Islet precursor cell (in vitro differentiated cells): ENCODE measurements around the gene SPOCK2.
A peak's percentile ranks its signal among the peaks of the same experiment; 100 is the strongest.
"Not testable (repeated sequence)": the region's sequence is repeated elsewhere in the genome, so short reads cannot be mapped to it uniquely, and the experiment has no call there.

Source experiments
- DNase-seq: peaks from one replicate; pipeline ENCODE4 v3.0.0-alpha.2; 2018

The SPOCK2 gene

GRCh38 chr10:72108004-72108370, 19.6 kb upstream of the SPOCK2 start:
- DNase-seq, result not testable (repeated sequence)

GRCh38 chr10:72107325-72108003, 19.1 kb upstream of the SPOCK2 start:
- DNase-seq, result no peak

- DNase-seq, result no peak
Measured at GRCh38 chr10:72106896-72107295, 18.5 kb upstream of the SPOCK2 start.

GRCh38 chr10:72106154-72106849, 18.0 kb upstream of the SPOCK2 start:
- DNase-seq, result no peak

- DNase-seq, result no peak
Measured at GRCh38 chr10:72105710-72106109, 17.4 kb upstream of the SPOCK2 start.

- no peak for DNase-seq
Measured at GRCh38 chr10:72105098-72105475, 16.7 kb upstream of the SPOCK2 start.

- no peak for DNase-seq
Measured at GRCh38 chr10:72104472-72105097, 16.2 kb upstream of the SPOCK2 start.

- DNase-seq, result no peak
Measured at GRCh38 chr10:72099600-72099921, 11.2 kb upstream of the SPOCK2 start.

GRCh38 chr10:72098836-72099599, 10.7 kb upstream of the SPOCK2 start:
- DNase-seq, result no peak

- no peak for DNase-seq
Measured at GRCh38 chr10:72098301-72098835, 10.0 kb upstream of the SPOCK2 start.

GRCh38 chr10:72097448-72098300, 9.3 kb upstream of the SPOCK2 start:
- DNase-seq, result no peak

- peak; percentile 70 for DNase-seq
Measured at GRCh38 chr10:72096115-72097000, 8.0 kb upstream of the SPOCK2 start.

- no peak for DNase-seq
Measured at GRCh38 chr10:72095195-72095594, 6.8 kb upstream of the SPOCK2 start.

- DNase-seq, result no peak
Measured at GRCh38 chr10:72094574-72094973, 6.2 kb upstream of the SPOCK2 start.

- DNase-seq, result no peak
Measured at GRCh38 chr10:72093450-72093849, 5.1 kb upstream of the SPOCK2 start.

- peak; percentile 50 for DNase-seq
Measured at GRCh38 chr10:72092987-72093386, 4.6 kb upstream of the SPOCK2 start.

GRCh38 chr10:72092171-72092924, 4.0 kb upstream of the SPOCK2 start:
- DNase-seq, result peak; percentile 51

GRCh38 chr10:72090326-72090725, 2.0 kb upstream of the SPOCK2 start:
- no peak for DNase-seq

GRCh38 chr10:72089618-72090017, 1.3 kb upstream of the SPOCK2 start:
- DNase-seq, result no peak

- DNase-seq, result peak; percentile 56
Measured at GRCh38 chr10:72088889-72089575, 681 bp upstream of the SPOCK2 start.
